HG03280 (cell line): ENCODE results near the gene PRRT1.

Experiments
- ATAC-seq: cut with Tn5 transposase; IDR thresholded peaks from one replicate; pipeline ENCODE4 v1.9.1; 2021; ENCODE audit warnings: mild to moderate bottlenecking, moderate library complexity; ENCODE audit not compliant: unreplicated experiment

Gene PRRT1

DNA sequence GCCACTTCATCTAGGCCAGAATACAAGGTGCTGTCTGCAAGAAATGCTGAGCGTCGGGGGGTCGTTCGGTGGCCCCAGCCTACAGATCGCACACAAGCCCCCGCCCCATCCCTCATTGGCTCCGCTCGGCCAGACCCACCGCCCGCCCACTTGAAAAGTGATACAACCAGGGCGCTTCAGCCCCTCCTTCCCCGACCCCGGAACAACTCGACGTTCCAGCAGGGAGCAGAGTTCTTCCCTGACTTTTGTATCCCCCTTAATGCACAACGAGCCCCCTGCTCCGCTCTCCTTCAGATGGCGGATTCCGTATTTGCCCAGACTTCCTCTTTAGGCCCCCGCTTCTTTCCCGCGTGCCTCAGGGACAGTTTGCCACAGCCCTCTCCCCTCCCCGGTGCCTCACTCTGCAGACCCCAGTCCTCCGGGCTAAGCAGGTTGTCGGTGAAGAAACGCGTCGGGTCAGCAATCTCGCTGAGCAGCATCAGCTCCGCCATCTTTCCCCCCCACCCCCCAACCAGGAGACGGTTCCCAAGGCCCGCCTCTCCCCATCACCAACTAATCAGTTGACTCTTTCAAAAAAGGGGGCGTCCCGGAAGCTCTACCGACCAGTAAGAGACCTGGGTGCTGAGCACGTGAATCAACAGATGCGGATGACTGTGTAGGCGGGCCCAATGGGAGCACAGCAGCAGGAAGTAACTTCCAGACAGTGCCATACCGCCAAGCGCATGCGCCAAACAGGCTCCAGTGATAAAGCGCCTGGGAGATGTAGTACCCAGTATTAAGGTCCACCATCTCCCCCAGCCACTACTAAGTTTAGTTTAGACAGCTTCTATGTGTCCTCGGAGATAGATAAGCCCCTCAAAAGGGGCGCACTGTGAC, 23.8 kb downstream of the PRRT1 start, which contains the start of gene ATF6B:
ATF6B (minus strand) TSS at position 530 of the 876 bp plus-strand sequence; CDS start at position 491, 39 bp downstream.
- peak; percentile 88 for ATAC-seq

DNA sequence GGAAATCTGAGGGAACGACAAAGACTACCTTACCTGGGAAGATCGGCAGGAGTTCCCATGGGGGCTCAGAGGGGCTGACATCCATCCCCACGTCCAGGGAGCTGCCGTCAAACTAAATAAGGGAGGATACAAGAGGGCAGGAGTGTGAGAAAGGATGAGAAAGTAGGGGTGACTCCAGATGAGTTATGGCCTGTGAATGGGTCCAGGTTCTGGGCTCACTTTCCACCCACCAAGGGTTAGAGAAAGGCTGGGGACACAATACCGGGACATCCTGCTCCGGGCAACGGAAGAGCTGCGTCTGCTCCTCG, 24.4 kb downstream of the PRRT1 start:
- ATAC-seq: no peak

DNA sequence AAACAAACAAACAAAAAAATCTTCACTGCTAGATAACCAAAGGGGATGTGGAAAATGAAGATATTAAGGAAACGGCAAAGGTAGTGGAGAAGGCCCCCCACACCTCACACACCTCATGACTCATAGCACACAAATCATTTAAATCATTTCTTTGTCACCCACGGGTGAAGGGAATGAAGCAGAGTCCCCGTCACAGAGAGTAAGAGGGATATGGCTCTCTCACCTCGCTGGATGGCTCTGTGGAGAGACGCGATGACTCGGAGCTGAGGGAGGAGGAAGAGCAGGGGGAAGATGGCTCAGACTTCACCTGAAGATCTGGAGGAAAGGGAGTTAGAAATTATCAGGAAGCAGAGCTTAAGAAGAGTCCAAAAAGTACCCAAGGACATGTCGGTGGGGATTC, 24.9 kb downstream of the PRRT1 start:
- ATAC-seq: no peak

DNA sequence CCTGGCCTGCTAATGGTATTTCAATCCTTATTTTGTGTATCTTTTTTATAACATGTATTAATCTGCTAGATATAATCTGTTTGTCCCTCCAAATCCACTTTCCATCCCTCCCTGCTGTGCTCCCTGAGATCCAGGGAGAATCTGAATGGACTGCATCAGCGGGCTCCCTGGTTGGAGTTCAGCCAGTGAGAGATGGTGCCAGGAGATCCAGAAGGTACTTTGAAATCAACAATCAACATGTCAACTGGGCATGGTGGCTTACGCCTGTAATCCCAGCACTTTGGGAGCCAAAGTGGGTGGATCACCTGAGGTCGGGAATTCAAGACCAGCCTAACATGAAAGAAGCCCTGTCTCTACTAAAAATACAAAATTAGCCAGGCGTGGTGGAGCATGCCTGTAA, 28.1 kb downstream of the PRRT1 start:
- no peak for ATAC-seq

DNA sequence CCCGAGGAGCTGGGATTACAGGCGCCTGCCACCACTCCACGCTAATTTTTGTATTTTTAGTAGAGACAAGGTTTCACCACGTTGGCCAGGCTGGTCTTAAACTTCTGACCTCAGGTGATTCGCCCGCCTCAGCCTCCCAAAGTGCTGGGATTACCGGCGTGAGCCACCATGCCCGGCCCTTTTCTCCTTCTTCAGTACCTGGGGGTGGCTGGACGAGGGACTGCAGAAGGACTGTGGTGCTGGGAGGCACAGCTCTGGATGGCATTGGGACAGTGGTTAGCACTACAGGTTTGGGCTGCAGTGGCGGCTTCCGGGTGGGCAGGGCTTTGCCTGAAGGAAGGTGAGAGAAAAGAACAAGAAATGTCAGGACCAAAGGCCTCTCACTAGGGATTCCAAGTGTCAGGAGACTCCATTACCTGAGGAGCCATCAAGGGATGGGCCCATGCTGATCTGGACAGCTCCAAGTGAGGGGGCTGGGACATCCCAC, 31.1 kb downstream of the PRRT1 start:
- ATAC-seq: no peak

DNA sequence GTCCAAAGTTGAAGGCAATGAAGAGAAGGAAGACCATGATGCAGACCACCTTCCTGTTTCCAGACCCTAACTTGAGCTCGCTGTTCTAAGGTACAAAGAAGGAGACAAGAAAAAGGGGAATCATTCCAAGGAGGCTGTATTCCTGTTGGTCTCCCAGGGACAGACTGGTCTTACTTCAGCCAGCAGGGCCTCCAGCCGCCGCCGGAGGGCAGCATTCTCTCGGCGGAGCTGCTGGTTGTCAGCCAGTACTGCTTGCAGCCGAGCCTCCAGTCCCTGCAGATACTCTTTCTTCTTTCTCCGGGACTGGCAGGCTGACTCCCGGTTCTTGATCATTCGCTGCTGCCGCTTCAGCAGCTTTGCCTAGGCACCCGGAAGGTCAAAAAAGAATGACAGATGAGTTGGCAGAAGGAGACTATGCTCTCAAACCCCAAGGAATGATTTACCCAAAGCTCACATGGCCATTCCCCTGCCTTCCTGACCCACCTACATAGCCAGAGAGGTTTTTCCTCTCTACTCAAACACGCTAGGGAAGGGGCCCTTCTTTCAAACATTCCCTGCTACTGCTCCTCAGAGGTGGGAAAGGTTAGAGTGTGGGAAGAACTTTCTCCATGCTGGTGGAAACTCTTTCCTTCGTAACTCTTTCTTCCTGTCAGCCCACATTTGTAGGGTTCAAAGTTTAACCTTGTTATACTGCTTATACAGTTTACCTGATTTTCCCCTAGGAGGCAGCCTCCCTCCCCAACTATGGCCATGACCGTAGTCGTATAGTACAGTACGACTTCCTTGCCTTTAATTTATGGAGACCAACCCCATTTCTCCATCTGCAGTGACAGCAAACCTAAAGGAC, 32.7 kb downstream of the PRRT1 start:
- ATAC-seq: no peak

DNA sequence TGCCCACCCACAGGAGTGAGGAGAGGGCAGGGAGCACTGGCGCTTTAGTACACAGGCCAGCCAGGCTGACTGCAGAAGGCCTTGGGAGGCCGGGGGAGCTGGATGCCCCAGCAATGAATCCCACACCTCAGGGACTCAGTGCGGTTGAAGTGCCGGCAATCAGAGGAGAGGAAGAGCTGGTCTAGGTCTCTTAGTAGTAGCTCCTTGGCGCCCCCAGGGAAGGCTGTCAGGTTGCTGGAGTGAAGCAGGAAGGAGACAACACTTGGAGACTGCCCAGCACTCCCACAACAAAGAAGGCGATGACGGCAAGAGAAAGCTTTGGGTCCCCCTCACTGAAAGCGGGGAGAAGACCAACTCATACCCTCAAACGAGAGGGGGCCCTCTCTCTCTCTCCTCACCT, 34.3 kb downstream of the PRRT1 start:
- ATAC-seq: no peak

DNA sequence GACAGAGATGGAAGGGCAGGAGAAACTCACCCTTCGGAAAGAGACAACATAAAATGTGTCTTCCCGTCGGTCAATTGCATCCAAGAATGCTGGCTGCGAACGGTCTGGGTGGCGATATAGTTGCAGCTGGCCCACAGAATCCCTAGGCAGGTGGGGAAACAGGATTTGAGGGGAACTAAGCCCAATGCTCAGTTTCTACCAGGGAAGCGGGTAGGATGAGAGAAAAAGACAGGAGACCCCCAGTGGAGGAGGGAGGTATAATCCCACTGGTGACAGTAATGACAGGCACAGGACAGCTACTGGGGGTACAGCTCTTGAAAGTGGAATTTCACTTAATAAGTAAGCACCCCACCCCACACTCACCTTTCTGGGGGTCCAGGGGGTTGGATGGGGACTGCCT, 35.1 kb downstream of the PRRT1 start:
- ATAC-seq: no peak

DNA sequence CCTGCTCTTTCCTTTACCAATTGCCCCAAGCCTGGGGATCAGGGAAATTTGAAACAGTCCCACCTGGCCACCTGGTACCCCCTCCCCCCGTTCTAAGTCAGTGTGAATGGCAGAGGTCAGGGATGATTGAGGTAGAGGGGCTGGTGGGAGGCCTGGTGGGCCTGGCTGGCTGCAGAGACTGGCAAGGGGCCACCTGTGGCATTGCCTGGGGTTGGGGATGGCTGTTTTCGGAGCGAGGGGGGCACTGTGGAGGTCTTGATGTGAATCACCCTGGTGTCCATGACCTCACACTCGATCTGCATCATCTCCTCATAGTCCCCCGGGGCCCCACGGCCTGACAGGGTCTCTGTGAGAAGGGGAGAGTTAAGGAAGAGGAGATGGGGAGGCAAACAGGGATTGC, 36.1 kb downstream of the PRRT1 start:
- ATAC-seq: no peak

DNA sequence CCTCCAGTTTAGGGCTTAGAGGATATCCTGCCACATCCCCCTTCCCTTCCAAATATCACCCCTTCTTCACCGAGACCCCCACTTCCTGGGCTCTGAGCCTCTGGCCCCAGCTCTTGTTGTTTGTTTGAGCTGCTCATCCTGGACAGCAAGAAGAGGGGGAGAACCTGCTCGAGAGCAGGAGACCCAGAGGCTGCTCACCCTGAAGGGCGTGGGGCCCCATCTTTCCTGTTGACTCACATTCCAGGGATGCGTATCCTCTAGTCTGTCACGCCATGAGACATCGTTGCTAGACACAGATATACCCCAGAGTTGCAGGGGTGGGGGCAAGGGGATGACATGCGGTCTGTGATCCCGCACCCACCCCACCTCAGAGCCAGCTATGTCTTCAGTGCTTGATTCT, 36.9 kb downstream of the PRRT1 start:
- ATAC-seq: no peak

DNA sequence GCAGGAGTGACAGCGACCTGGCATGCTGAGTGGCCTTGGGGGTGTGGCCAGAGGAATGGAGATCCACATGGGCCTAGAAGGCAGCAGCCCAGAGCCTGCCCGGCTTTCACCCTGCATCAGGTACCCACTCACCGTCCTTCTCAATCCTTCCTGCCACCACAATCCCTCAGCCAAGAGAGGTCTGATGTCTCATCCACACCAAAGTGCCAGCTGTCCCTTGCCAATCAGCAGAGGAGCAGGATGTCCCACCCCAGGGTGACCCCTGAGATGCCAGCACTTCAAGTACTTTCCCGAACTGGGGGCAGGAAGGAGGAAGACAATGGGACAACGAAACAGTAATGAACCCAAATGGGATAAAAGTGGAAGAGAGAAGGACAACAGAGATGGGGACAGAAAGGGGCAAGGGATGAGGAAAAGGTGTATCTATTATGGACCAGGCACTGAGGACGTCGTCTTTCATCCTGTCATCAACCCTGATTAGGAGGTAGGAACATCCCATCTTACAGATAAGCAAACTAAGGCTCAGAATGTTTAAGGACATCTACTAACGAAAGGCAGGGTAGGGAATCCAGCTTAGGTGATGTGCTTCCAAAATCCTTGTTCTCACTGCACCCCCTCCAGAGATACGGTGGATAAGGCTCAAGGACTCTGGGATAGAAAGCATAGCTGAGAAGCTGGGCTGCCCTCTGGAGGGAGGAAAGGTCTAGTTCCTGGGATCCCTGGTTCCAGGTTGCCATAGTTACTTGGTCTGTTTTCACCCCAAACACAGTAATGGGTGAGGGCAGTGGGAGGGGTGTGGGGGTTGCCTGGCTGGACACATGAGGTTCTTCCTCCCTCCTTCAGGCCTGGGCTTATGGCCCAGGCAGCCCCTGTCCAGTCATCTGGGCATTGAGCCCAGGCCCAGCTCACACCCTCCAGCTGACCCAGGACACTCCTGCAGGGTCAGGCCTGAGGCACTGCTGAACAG, 38.1 kb downstream of the PRRT1 start:
- ATAC-seq: no peak

DNA sequence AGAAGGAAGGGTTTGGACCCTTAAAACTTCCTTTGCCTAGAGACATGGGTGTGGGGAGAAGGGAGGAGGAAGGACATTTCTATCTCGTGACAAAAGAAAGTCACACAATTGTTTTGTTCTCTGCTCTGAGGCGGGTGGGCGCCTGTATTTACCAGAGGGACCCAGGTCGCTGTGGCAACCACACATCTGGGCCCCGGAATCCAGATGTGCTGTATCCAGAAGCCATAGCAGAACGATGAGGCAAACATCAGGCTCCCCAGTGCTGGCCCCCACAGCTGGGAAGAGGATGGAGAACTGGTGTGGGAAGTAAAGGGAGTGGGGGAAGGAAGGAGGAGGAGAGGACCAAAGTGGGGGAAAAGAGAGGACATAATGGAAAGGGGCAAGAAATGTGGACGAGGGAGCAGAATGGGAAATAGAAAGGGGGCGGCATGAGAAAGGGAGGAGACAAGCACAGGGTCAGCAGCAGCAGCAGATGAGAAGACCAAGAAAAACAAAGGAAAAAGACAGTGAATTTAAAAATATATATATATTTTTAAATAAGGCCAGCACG, 39.2 kb downstream of the PRRT1 start:
- ATAC-seq: no peak

DNA sequence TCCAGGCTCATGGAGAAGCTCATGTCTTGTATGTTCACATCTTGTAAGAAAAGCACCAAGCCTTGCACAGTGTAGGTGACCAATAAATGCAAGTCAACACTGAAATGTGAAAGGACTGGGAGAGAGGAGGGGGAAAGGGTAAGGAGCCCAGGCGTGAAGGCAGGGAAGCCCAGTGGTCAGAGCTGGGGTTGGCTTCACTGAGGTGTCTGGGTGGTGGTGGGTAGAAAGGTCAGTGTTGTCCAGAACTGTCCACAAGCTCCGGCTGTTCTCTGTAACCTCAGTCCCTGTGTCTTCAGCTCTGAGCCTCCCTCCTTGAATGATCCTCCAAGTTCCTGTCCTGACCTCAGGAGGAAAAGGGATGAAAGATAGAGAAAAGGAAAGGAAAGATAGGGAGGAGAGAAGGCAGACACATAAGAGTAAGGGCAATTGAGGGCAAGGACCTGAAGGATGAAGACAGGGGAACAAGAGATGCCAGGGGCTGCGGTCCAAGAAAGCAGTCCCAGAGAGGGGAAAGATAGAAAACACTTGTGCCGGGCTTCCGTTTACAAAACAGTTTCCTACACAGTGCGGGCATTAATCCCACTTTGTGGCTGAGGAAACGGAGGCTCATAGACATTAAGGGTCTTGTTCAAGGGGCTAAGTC, 40.2 kb downstream of the PRRT1 start:
- no peak for ATAC-seq

DNA sequence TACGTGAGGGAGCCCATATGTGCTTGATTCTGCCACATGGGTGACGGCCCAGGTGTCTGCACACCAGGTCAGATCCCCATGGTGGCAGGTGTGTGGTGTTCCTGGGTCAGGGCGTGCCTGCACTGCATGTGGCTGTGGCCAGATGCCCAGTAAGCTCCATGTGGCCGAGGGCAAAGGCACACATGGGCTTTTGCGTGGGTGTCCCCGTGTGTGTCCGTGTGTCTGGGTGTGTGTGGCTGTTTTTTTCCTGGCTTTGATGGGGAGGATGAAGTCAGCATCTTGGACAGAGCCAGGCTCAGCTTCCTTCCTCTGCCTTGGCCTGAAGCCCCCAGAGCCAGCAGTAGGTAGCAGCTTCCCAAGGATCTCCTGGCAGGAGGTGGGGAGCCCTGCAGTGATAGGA, 41.1 kb downstream of the PRRT1 start:
- ATAC-seq: no peak

DNA sequence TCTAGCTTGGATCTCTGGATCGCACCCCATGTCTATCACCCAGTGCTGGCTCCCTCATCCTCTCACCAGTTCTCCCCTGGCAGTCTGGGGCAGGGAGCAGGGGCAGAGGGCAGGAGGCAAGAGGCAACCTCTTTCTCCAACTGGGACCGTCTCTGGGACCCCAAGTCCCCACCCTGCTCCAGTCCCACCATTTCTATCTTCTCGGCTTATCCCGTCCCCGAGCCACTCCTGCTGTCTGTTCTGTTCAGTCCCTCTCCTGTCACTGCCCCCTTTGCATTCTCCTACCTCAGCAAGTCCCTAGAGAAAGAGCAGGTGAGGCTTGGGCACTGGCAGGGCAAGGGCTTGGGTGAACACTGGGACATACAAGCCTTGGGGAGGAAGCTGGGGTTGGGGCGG, 42.0 kb downstream of the PRRT1 start:
- ATAC-seq: no peak

DNA sequence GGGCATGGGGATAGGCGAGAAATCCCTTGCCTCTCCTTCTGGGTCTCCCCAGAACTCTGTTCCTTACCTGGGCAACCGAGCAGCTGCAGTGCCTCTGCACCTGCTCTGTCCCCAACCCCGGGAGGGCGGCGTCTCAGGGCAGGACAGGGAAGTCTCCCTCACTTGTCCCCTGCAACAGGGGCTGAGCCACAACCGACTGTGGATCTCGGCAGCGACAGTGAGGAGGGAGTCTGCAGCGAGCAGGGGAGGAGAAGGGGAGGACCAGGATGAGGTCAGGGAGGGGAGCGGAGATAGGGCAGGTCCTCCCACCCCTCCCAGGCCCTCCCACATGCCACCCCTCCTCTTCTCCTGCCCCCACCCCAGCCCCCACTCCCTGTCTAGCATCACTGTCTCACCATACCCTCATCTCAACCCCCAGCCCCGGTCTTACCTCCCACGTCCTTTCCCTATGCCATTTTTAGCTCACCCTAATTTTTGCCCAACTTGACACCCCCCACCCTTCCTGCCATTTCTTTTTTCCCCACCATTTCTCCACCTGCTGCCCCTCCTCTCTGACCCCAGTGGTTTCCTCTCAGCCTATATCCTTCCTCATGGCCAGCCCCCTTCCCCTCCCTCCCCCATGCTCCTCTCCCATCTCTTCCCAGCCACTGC, 42.5 kb downstream of the PRRT1 start, which contains the start of gene TNXB:
TNXB (minus strand) TSS at position 225 of the 651 bp plus-strand sequence. CDS start 11,140 bp downstream, outside the sequence.
- no peak for ATAC-seq

DNA sequence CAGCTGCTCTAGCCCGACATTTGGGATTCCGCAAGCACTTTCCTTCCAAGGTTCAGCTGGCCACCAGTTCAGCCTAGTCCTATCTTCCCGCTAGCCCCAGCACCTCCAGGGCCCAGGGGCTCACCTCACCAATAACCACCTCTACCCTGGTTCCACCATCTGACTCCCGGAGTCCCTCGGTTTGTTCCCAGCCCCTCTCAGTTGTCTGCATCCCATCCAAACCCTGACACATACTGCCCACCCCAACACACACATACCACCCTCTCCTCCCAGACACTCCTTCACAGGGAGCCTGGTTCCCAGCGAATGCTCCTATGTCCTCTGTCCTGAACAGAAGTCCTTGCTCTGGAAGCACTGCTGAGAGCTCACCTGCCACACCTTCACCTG, 43.0 kb downstream of the PRRT1 start:
- ATAC-seq: no peak

DNA sequence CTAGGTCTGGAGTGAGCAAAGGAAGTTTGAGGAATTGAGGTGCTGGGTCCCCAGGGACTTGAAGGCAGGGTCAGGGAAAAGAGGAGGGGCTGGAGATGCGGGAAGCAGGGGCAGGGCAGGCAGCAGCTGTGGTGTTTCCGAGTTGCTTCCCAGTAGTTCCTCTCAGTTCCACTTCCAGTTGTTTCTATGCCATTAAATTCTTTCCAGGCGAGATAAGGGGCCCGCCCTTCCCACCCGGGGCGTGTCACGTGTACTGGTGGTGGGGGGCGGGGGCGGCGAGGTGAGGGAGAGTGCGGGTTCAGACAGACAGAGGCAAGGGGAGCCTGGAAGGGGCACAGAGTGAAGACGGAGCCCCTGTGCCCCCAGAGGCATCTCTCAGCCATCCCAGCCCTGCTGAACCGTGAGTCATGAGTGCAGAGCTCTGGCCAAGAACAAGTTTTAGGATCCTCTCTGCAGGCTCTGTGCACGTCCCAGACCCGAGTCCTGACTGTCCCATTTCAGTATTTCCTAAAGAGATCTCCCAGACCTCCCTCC, 43.6 kb downstream of the PRRT1 start:
- ATAC-seq: no peak

DNA sequence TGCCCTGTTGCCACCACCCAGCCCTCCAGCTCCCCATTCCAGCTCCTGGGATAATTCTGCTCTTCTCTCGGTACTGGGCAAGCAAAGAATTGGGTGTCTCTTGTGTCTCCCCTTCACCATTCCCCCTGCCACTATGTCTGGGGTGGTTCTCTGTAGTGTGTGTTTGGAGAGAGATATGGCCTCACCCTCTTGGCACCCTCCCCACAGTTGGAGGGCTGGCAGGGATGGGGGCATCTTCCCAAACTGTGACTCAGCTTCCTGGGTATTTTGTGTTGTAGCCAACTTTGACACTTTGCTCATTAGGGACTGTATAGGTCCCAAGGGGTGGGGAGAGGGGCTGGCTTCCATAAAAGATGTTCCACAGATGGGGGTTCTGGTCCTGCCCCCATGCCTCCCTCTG, 44.3 kb downstream of the PRRT1 start:
- ATAC-seq: no peak
